Measurements from ENCODE around the gene PTPRK. TPM values are rescaled to one million over a fixed set of nuclear protein-coding genes. Genes with fewer than 3 reads are reported as not detected.
A peak's percentile ranks its signal among the peaks of the same experiment; 100 is the strongest.

PTPRK gene
- total and polyA plus RNA-seq, 2 donors (not counting 1 experiment from before 2014, with no cell fraction given), result 19.4 to 75.5 TPM

DNA sequence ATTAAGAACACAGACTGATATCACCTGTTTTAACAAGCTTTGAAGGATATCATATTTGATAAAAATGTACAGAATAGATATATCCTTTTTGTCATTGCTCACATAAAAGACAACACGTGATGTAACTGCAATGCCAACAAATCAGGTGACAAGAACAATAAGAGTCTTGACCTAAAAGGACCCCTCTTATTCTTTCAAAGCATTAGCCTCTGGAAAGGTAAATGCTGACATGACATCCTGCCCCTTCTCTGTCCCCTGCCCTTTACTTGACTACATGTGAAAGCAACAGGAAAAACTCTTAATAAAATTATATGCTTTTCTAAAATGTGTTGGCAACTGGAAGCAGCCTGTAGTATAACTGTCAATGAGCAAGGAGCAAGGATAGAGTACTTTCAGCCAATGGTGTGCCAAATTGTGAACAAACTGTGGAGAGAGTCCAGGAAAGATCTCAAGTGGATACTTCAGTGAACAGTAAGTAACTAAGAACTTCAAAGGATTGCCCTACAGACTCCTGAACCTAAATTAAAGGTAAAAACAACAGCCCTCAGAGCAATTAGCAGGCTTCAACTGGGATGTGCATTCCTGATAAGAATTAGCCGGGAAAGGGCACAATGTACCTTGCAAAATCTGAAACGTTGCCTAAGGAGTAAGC lies 16.3 kb downstream of the PTPRK start:
- no peak overlapping the region for H3K9ac ChIP-seq (ENCODE audit: insufficient read depth, low read length)
- DNase-seq (ENCODE audit: low read depth in 2 of 2), result no peak
- H3K27me3 ChIP-seq (ENCODE audit: control insufficient read depth, insufficient read depth, low read length), result no peaks in the 10 kb centered on the region
- H3K79me2 ChIP-seq (ENCODE audit: control insufficient read depth, insufficient read depth, low read length), result peaks cover 31% of the 10 kb centered on the region
- no peak overlapping the region for H3K27ac ChIP-seq (ENCODE audit: insufficient read depth, low read length)
- H3K4me3 ChIP-seq (replicated peaks in 1 of 4; ENCODE audit: control extremely low read depth in 1 of 4, insufficient read depth in 1 of 4, low read depth in 3 of 4, low read length in 4 of 4), result no peak overlapping the region
- no peak overlapping the region for H2AFZ ChIP-seq (ENCODE audit: low read length)
- TF ChIP-seq EZH2 (IDR thresholded peaks at IDR 0.05; ENCODE audit: low read length, missing control alignments), result no peak
- TF ChIP-seq, protein P1, sequence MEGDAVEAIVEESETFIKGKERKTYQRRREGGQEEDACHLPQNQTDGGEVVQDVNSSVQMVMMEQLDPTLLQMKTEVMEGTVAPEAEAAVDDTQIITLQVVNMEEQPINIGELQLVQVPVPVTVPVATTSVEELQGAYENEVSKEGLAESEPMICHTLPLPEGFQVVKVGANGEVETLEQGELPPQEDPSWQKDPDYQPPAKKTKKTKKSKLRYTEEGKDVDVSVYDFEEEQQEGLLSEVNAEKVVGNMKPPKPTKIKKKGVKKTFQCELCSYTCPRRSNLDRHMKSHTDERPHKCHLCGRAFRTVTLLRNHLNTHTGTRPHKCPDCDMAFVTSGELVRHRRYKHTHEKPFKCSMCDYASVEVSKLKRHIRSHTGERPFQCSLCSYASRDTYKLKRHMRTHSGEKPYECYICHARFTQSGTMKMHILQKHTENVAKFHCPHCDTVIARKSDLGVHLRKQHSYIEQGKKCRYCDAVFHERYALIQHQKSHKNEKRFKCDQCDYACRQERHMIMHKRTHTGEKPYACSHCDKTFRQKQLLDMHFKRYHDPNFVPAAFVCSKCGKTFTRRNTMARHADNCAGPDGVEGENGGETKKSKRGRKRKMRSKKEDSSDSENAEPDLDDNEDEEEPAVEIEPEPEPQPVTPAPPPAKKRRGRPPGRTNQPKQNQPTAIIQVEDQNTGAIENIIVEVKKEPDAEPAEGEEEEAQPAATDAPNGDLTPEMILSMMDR (conservative IDR thresholded peaks at IDR 0.05 in 1 of 2, IDR thresholded peaks at IDR 0.05 in 1 of 2; ENCODE audit: low read depth in 1 of 2, low read length in 2 of 2), result no peak
- no peaks in the 10 kb centered on the region for H3K9me3 ChIP-seq (ENCODE audit: control insufficient read depth, insufficient read depth, low read depth, low read length)
- no peak overlapping the region for H3K4me2 ChIP-seq (ENCODE audit: extremely low read depth, insufficient read depth, low read length)
- peaks cover 4% of the 10 kb centered on the region for H3K4me1 ChIP-seq (ENCODE audit: control insufficient read depth, extremely low read depth, insufficient read depth, low read length)
- H4K20me1 ChIP-seq (ENCODE audit: control insufficient read depth, extremely low read depth, insufficient read depth, low read length), result no peaks in the 10 kb centered on the region
- no peaks in the 10 kb centered on the region for H3K36me3 ChIP-seq (ENCODE audit: control insufficient read depth, insufficient read depth, low read length)

DNA sequence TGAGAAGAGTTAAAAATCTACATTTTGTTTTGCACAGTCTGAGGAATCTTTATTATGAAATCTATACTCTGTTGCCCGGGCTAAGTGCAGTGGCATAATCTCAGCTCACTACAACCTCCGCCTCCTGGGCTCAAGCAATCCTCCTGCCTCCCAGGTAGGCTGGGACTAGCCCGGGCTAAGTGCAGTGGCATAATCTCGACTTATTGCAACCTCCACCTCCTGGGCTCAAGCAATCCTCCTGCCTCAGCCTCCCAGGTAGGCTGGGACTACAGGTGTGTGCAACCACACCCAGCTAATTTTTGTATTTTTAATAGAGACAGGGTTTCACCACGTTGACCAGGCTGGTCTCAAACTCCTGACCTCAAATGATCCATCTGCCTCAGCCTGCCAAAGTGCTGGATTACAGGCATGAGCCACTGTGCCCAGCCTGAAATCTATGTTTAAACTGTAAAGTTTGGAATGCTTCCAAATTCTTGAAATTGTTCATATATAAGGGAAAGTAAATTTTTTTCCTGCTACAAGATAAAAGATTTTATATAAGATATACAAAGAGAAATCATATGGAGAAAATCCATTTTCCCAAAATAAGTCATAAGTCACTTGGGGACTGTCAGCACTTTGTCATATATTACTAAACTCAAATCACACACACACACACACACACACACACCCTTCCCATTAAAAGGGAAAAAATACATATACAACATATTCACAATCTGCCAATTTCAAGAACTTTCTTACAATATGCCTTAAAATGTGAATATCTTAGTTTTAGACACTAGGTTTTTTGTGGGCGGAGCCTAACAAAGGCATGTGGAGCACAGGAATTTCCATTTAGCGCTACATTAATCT lies 19.4 kb downstream of the PTPRK start:
- H3K4me3 ChIP-seq (replicated peaks in 1 of 4; ENCODE audit: control extremely low read depth in 1 of 4, insufficient read depth in 1 of 4, low read depth in 3 of 4, low read length in 4 of 4), result no peak overlapping the region
- H3K27ac ChIP-seq (ENCODE audit: insufficient read depth, low read length), result no peak overlapping the region
- peaks cover 2% of the 10 kb centered on the region for H3K4me1 ChIP-seq (ENCODE audit: control insufficient read depth, extremely low read depth, insufficient read depth, low read length)
- H3K9ac ChIP-seq (ENCODE audit: insufficient read depth, low read length), result no peak overlapping the region
- no peaks in the 10 kb centered on the region for H3K36me3 ChIP-seq (ENCODE audit: control insufficient read depth, insufficient read depth, low read length)
- H3K79me2 ChIP-seq (ENCODE audit: control insufficient read depth, insufficient read depth, low read length), result peaks cover 28% of the 10 kb centered on the region
- H3K4me2 ChIP-seq (ENCODE audit: extremely low read depth, insufficient read depth, low read length), result no peak overlapping the region
- H4K20me1 ChIP-seq (ENCODE audit: control insufficient read depth, extremely low read depth, insufficient read depth, low read length), result no peaks in the 10 kb centered on the region
- TF ChIP-seq EZH2 (IDR thresholded peaks at IDR 0.05; ENCODE audit: low read length, missing control alignments), result no peak
- TF ChIP-seq, protein P1 (conservative IDR thresholded peaks at IDR 0.05 in 1 of 2, IDR thresholded peaks at IDR 0.05 in 1 of 2; ENCODE audit: low read depth in 1 of 2, low read length in 2 of 2), result no peak
- H3K9me3 ChIP-seq (ENCODE audit: control insufficient read depth, insufficient read depth, low read depth, low read length), result no peaks in the 10 kb centered on the region
- H2AFZ ChIP-seq (ENCODE audit: low read length), result no peak overlapping the region
- H3K27me3 ChIP-seq (ENCODE audit: control insufficient read depth, insufficient read depth, low read length), result no peaks in the 10 kb centered on the region
- DNase-seq (ENCODE audit: low read depth in 2 of 2), result no peak

DNA sequence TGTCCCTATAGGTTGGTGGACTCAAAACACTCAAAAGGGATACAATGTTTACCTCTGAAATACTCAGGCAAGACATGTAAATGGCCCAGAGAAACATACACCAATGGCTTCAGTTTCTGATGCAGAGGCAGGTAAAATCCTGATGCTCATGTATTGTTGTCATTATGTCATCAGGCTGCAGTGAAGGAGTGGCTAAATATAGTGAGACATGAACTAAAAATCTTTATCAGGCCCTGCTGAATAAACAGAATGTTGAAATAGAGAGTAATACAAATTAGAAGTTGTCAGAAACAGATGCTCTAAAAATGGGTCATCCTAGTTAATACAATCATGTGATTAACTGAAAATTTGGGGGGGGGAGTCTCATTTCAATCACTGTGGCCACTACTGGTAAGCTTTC lies 20.4 kb downstream of the PTPRK start:
- Histone ChIP-seq H3K4me2 (ENCODE audit: extremely low read depth, insufficient read depth, low read length) (no peak overlapping the region), H2AFZ (ENCODE audit: low read length) (no peak overlapping the region), H3K36me3 (ENCODE audit: control insufficient read depth, insufficient read depth, low read length) (no peaks in the 10 kb centered on the region), H3K9ac (ENCODE audit: insufficient read depth, low read length) (no peak overlapping the region), H3K27me3 (ENCODE audit: control insufficient read depth, insufficient read depth, low read length) (no peaks in the 10 kb centered on the region), H3K9me3 (ENCODE audit: control insufficient read depth, insufficient read depth, low read depth, low read length) (no peaks in the 10 kb centered on the region), H3K4me1 (ENCODE audit: control insufficient read depth, extremely low read depth, insufficient read depth, low read length) (peaks cover 2% of the 10 kb centered on the region), H4K20me1 (ENCODE audit: control insufficient read depth, extremely low read depth, insufficient read depth, low read length) (no peaks in the 10 kb centered on the region), H3K27ac (ENCODE audit: insufficient read depth, low read length) (no peak overlapping the region), H3K79me2 (ENCODE audit: control insufficient read depth, insufficient read depth, low read length) (peaks cover 29% of the 10 kb centered on the region), H3K4me3 (replicated peaks in 1 of 4; ENCODE audit: control extremely low read depth in 1 of 4, insufficient read depth in 1 of 4, low read depth in 3 of 4, low read length in 4 of 4) (no peak overlapping the region)
- peak in 1 of 2 donors; percentile 43 for DNase-seq (ENCODE audit: low read depth in 2 of 2)
- TF ChIP-seq EZH2 (IDR thresholded peaks at IDR 0.05; ENCODE audit: low read length, missing control alignments), result no peak
- TF ChIP-seq, protein P1 (conservative IDR thresholded peaks at IDR 0.05 in 1 of 2, IDR thresholded peaks at IDR 0.05 in 1 of 2; ENCODE audit: low read depth in 1 of 2, low read length in 2 of 2), result no peak

All from fibroblast of lung (primary cell).